HepG2 (cell line): ENCODE measurements around the gene MKNK1. TPM values are rescaled to one million over a fixed set of nuclear protein-coding genes. Genes with fewer than 3 reads are reported as not detected.

Source experiments
- ATAC-seq: fragments of 200-7000 bp; cut with Tn5 transposase; 3 replicates; pipeline ENCODE4 v1.9.1; 2020; ENCODE audit warnings: mild to moderate bottlenecking, moderate library complexity
- BruUV-seq: library from RNA; stranded (reverse); fragments of 400-500 nt; replicated peaks from 2 replicates; lab custom pipeline; 2021; lab: Mats Ljungman, UMichigan
- CTCF ChIA-PET: fragments of 300-600 bp; formaldehyde crosslinking; extraction: SDS; loops from one replicate; lab custom pipeline; 2021; ENCODE audit warnings: low total read pairs, inconsistent platforms, low intra/inter-chr PET ratio; lab: Yijun Ruan, JAX
- POLR2A ChIA-PET: fragments of 350-600 bp; sonication (Branson Sonifier 250); formaldehyde crosslinking; loops from one replicate; lab custom pipeline; 2020; ENCODE audit warnings: antibody characterized with exemption, inconsistent platforms; lab: Yijun Ruan, JAX
- DNase-seq: peaks from one replicate; pipeline ENCODE4 v3.0.0-alpha.2; 2015; ENCODE audit warnings: low spot score
- FAIRE-seq: peaks from 3 replicates; lab custom pipeline; 2011; peaks lifted over from hg19 to GRCh38; lab: Jason Lieb, UNC
- H2AFZ ChIP-seq: one replicate; pipeline ENCODE4 v1.6.1; 2011; ENCODE audit warnings: low read length, inconsistent platforms
- H3K27ac ChIP-seq: fragments of 300-600 bp; 3 replicates; pipeline ENCODE4 v1.8.0; 2011; ENCODE audit warnings: mixed run types, mild to moderate bottlenecking, mixed read lengths, low read length, inconsistent platforms; ENCODE audit not compliant: insufficient read depth; ENCODE audit errors: extremely low read length
- H3K27me3 ChIP-seq, 2 experiments: fragments of 200-600 bp in 1 of 2; 2 replicates in 1 of 2; 3 replicates in 1 of 2; pipeline versions ENCODE4 v1.6.0 to v1.8.0; 2011; ENCODE audit warnings: low read length in 2 of 2, mild to moderate bottlenecking in 2 of 2, moderate library complexity in 2 of 2, inconsistent platforms in 1 of 2; ENCODE audit not compliant: insufficient read depth in 2 of 2, control insufficient read depth in 1 of 2
- H3K36me3 ChIP-seq, 2 experiments: fragments of 200-600 bp in 1 of 2; replicated peaks in 1 of 2; 2 replicates in 1 of 2; 3 replicates in 1 of 2; pipeline versions ENCODE4 v1.5.1 to v1.8.0; 2011; ENCODE audit warnings: low read length in 2 of 2, inconsistent platforms in 1 of 2; ENCODE audit not compliant: insufficient read depth in 2 of 2, control insufficient read depth in 1 of 2
- H3K4me1 ChIP-seq: 2 replicates; pipeline ENCODE4 v1.5.1; 2012; ENCODE audit warnings: low read length, inconsistent platforms; ENCODE audit not compliant: insufficient read depth
- H3K4me2 ChIP-seq: 2 replicates; pipeline ENCODE4 v1.6.0; 2011; ENCODE audit warnings: low read depth, low read length, inconsistent platforms
- H3K4me3 ChIP-seq, 3 experiments: fragments of 200-600 bp in 1 of 3; sonication (generic), shearing (Covaris generic) in 1 of 3; replicated peaks in 1 of 3; 2 replicates each; pipeline ENCODE4 v1.5.1; 2011 to 2016; ENCODE audit warnings: low read length in 3 of 3, inconsistent platforms in 2 of 3, low read depth in 2 of 3, mild to moderate bottlenecking in 2 of 3, control low read depth in 1 of 3, mixed read lengths in 1 of 3; ENCODE audit not compliant: insufficient read depth in 1 of 3
- H3K79me2 ChIP-seq: one replicate; pipeline ENCODE4 v1.6.1; 2011; ENCODE audit warnings: low read length, inconsistent platforms; ENCODE audit not compliant: insufficient read depth
- H3K9ac ChIP-seq: 2 replicates; pipeline ENCODE4 v1.6.0; 2011; ENCODE audit warnings: mild to moderate bottlenecking, low read depth, low read length, inconsistent platforms; ENCODE audit not compliant: insufficient read depth
- H3K9me3 ChIP-seq: 2 replicates; pipeline ENCODE4 v1.5.1; 2012; ENCODE audit warnings: mild to moderate bottlenecking, low read length
- H4K20me1 ChIP-seq: 2 replicates; pipeline ENCODE4 v1.6.0; 2011; ENCODE audit warnings: inconsistent platforms, mild to moderate bottlenecking, low read length, moderate library complexity; ENCODE audit not compliant: insufficient read depth
- ASH2L ChIP-seq: fragments of 300-600, 200-600 bp; sonication (generic); IDR thresholded peaks from 2 replicates; pipeline ENCODE4 v1.7.0; 2017; ENCODE audit warnings: low read depth, mild to moderate bottlenecking, moderate library complexity, mixed read lengths, low read length; ENCODE audit not compliant: insufficient read length
- MAFK ChIP-seq, 2 experiments: IDR thresholded peaks in 1 of 2; conservative IDR thresholded peaks in 1 of 2; 2 replicates each; pipeline ENCODE4 v1.6.1; 2011; ENCODE audit warnings: improper control_type of control experiment in 2 of 2, low read length in 2 of 2
- NR2F2 ChIP-seq: IDR thresholded peaks from 2 replicates; pipeline ENCODE4 v1.6.1; 2012; ENCODE audit warnings: low read depth, inconsistent platforms, borderline replicate concordance
- PTBP1 ChIP-seq: fragments of 200-400 bp; formaldehyde crosslinking; IDR thresholded peaks from 2 replicates; pipeline ENCODE4 v1.6.1; 2018; ENCODE audit warnings: low read length, low read depth; ENCODE audit not compliant: poor library complexity, severe bottlenecking
- REXO4 ChIP-seq: sonication (generic); formaldehyde crosslinking; IDR thresholded peaks from 2 replicates; pipeline ENCODE4 v1.8.0; 2022; ENCODE audit warnings: missing genetic modification reagents, mild to moderate bottlenecking, borderline replicate concordance
- YEATS4 ChIP-seq: sonication (generic); formaldehyde crosslinking; IDR thresholded peaks from 2 replicates; pipeline ENCODE4 v1.4.0; 2020; ENCODE audit warnings: missing genetic modification reagents, borderline replicate concordance
- ZBTB7B ChIP-seq: sonication (generic); formaldehyde crosslinking; IDR thresholded peaks from 2 replicates; pipeline ENCODE4 v1.4.0; 2020; ENCODE audit warnings: missing genetic modification reagents
- ZNF367 ChIP-seq: sonication (generic); formaldehyde crosslinking; IDR thresholded peaks from 2 replicates; pipeline ENCODE4 v1.4.0; 2020; ENCODE audit warnings: missing genetic modification reagents, borderline replicate concordance
- ZNF629 ChIP-seq: sonication (generic); formaldehyde crosslinking; conservative IDR thresholded peaks from 2 replicates; pipeline ENCODE4 v1.5.0; 2020; ENCODE audit warnings: missing genetic modification reagents
- ZNF7 ChIP-seq: IDR thresholded peaks from 2 replicates; pipeline ENCODE4 v1.6.1; 2016; ENCODE audit warnings: missing biosample characterization, missing genetic modification reagents
- WGBS: methylation state at CpG from one replicate; pipeline ENCODE4 v1.1.6; 2017; ENCODE audit warnings: low lambda C conversion rate; 5-methylcytosine and 5-hydroxymethylcytosine counted together
- in situ Hi-C: cut with HindIII; loops from 2 replicates; pipeline ENCODE4 v1.10.0; 2017; ENCODE audit warnings: low pct_unique_long_range_greater_than_20kb; ENCODE audit not compliant: extremely low pct_ligation_motif_present
- intact Hi-C: fragments of 100-400 bp; cut with micrococcal nuclease; formaldehyde crosslinking; loops from one replicate; pipeline ENCODE4 v1.10.0; 2022; ENCODE audit not compliant: unreplicated experiment
- polyA plus RNA-seq, 8 experiments: library from polyadenylated mRNA; depleted of rRNA in 3 of 8; stranded (reverse) in 7 of 8; unstranded in 1 of 8; fragments of >200 nt; fragmentation: Illumina TruSeq in 4 of 8; extraction: Trizol in 4 of 8; gene quantifications; 2 replicates each; pipeline versions ENCODE4 v1.2.1 to v1.2.3, GENCODE V29; 2011 to 2016; ENCODE audit warnings: low read depth in 4 of 8, missing spikeins in 1 of 8, mixed read lengths in 1 of 8; ENCODE audit not compliant: insufficient read depth in 1 of 8
- total RNA-seq, 5 experiments: library from RNA; depleted of rRNA; stranded (reverse); fragments of >200 nt; fragmentation: Illumina TruSeq; extraction: Trizol; gene quantifications; 2 replicates each; pipeline ENCODE4 v1.2.3, GENCODE V29; 2016; ENCODE audit warnings: low read depth in 1 of 5
- TF ChIP-seq, protein P1 (sequence below): sonication (generic); formaldehyde crosslinking; IDR thresholded peaks from 2 replicates; pipeline ENCODE4 v1.5.1; 2020; ENCODE audit warnings: mild to moderate bottlenecking, missing genetic modification reagents
- TF ChIP-seq, protein P2 (sequence below): sonication (generic); formaldehyde crosslinking; IDR thresholded peaks from 2 replicates; pipeline ENCODE4 v1.5.1; 2020; ENCODE audit warnings: missing genetic modification reagents, mild to moderate bottlenecking, borderline replicate concordance
- TF ChIP-seq, protein P3 (sequence below): IDR thresholded peaks from 2 replicates; pipeline ENCODE4 v1.6.1; 2016; ENCODE audit warnings: missing compliant biosample characterization, missing genetic modification reagents, borderline replicate concordance
- TF ChIP-seq, protein P4 (sequence below): sonication (generic); formaldehyde crosslinking; IDR thresholded peaks from 2 replicates; pipeline ENCODE4 v1.4.0; 2020; ENCODE audit warnings: low read depth, missing genetic modification reagents

The MKNK1 gene
- total and polyA plus RNA-seq, 2 of the 13 experiments (the other 11 are each of a cell fraction or from before 2014, with no cell fraction given), result 18.5 to 24.1 TPM

DNA sequence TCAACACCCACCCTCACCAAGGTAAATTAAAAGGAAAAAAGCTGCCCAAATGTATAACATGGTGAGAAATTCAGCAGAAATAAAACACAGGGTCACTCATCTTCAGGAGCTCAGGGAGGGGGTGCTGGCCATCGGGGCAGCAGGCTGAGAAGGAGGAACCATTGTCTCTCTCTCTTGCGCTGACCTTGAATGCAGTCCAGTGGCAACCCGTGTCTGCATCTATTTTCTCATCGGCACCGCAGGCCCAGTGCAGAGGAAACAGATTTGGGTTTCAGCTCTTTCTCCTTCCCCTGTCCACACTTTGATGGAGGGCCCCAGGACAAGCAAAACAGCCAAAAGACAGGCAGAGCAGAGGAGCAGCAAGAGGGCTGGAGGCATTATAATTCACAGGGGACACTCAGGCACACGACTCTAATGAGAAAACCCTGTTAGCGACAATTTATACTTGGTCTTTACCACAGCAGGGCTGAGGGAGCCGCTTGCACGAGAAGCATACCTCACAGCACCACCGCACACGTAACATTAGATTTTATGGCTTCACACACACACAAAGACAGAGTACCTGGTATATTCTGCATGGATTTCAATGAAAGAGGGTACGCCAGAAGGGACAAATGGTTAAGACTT is 18.6 kb downstream of the MKNK1 start:
- FAIRE-seq, result no peak
- H3K4me2 ChIP-seq, result no peak overlapping the region
- TF ChIP-seq YEATS4 (CRISPR knock-in tag) (no peak), ZNF367 (CRISPR knock-in tag) (no peak), ZNF7 (CRISPR knock-in tag) (no peak), ZBTB7B (no peak), PTBP1 (no peak), ASH2L (no peak), ZNF629 (no peak), MAFK (conservative IDR thresholded peaks at IDR 0.05 in 1 of 2, IDR thresholded peaks at IDR 0.05 in 1 of 2; ENCODE audit: low read length in 2 of 2) (no peak), REXO4 (CRISPR knock-in tag) (no peak), NR2F2 (no peak)
- TF ChIP-seq, protein P1, sequence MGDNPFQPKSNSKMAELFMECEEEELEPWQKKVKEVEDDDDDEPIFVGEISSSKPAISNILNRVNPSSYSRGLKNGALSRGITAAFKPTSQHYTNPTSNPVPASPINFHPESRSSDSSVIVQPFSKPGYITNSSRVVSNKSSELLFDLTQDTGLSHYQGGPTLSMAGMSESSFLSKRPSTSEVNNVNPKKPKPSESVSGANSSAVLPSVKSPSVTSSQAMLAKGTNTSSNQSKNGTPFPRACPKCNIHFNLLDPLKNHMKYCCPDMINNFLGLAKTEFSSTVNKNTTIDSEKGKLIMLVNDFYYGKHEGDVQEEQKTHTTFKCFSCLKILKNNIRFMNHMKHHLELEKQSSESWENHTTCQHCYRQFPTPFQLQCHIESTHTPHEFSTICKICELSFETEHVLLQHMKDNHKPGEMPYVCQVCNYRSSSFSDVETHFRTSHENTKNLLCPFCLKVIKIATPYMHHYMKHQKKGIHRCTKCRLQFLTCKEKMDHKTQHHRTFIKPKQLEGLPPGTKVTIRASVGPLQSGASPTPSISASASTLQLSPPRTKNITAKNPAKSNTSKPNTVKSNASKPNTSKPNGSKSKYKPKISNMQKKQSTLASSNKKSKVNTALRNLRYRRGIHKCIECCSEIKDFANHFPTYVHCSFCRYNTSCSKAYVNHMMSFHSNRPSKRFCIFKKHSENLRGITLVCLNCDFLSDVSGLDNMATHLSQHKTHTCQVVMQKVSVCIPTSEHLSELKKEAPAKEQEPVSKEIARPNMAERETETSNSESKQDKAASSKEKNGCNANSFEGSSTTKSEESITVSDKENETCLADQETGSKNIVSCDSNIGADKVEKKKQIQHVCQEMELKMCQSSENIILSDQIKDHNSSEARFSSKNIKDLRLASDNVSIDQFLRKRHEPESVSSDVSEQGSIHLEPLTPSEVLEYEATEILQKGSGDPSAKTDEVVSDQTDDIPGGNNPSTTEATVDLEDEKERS (CRISPR knock-in tag), result no peak
- TF ChIP-seq, protein P2, sequence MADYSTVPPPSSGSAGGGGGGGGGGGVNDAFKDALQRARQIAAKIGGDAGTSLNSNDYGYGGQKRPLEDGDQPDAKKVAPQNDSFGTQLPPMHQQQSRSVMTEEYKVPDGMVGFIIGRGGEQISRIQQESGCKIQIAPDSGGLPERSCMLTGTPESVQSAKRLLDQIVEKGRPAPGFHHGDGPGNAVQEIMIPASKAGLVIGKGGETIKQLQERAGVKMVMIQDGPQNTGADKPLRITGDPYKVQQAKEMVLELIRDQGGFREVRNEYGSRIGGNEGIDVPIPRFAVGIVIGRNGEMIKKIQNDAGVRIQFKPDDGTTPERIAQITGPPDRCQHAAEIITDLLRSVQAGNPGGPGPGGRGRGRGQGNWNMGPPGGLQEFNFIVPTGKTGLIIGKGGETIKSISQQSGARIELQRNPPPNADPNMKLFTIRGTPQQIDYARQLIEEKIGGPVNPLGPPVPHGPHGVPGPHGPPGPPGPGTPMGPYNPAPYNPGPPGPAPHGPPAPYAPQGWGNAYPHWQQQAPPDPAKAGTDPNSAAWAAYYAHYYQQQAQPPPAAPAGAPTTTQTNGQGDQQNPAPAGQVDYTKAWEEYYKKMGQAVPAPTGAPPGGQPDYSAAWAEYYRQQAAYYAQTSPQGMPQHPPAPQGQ (CRISPR knock-in tag), result no peak
- TF ChIP-seq, protein P3, sequence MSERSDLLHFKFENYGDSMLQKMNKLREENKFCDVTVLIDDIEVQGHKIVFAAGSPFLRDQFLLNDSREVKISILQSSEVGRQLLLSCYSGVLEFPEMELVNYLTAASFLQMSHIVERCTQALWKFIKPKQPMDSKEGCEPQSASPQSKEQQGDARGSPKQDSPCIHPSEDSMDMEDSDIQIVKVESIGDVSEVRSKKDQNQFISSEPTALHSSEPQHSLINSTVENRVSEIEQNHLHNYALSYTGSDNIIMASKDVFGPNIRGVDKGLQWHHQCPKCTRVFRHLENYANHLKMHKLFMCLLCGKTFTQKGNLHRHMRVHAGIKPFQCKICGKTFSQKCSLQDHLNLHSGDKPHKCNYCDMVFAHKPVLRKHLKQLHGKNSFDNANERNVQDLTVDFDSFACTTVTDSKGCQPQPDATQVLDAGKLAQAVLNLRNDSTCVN (CRISPR knock-in tag), result no peak
- TF ChIP-seq, protein P4, sequence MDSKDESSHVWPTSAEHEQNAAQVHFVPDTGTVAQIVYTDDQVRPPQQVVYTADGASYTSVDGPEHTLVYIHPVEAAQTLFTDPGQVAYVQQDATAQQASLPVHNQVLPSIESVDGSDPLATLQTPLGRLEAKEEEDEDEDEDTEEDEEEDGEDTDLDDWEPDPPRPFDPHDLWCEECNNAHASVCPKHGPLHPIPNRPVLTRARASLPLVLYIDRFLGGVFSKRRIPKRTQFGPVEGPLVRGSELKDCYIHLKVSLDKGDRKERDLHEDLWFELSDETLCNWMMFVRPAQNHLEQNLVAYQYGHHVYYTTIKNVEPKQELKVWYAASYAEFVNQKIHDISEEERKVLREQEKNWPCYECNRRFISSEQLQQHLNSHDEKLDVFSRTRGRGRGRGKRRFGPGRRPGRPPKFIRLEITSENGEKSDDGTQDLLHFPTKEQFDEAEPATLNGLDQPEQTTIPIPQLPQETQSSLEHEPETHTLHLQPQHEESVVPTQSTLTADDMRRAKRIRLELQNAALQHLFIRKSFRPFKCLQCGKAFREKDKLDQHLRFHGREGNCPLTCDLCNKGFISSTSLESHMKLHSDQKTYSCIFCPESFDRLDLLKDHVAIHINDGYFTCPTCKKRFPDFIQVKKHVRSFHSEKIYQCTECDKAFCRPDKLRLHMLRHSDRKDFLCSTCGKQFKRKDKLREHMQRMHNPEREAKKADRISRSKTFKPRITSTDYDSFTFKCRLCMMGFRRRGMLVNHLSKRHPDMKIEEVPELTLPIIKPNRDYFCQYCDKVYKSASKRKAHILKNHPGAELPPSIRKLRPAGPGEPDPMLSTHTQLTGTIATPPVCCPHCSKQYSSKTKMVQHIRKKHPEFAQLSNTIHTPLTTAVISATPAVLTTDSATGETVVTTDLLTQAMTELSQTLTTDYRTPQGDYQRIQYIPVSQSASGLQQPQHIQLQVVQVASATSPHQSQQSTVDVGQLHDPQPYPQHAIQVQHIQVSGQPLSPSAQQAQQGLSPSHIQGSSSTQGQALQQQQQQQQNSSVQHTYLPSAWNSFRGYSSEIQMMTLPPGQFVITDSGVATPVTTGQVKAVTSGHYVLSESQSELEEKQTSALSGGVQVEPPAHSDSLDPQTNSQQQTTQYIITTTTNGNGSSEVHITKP (CRISPR knock-in tag), result no peak

More for the DNA sequence above, 18.6 kb downstream of the MKNK1 start:
- DNase-seq (no peak), ATAC-seq (no peak)
- Histone ChIP-seq H3K9ac (no peak overlapping the region), H3K79me2 (no peaks in the 10 kb centered on the region), H3K27ac (no peak overlapping the region), H3K36me3 (peaks cover 11 to 63% of the 10 kb centered on the region in 2 experiments; a peak in 4 of 5 replicates), H3K4me1 (peaks cover 6% of the 10 kb centered on the region), H3K27me3 (no peaks in the 10 kb centered on the region), H2AFZ (no peak overlapping the region), H4K20me1 (no peaks in the 10 kb centered on the region), H3K9me3 (no peaks in the 10 kb centered on the region), H3K4me3 (no peak overlapping the region)
- 94% methylated on average over 12 of the region's 12 CpGs for WGBS
- ChIA-PET CTCF (no interaction called here), POLR2A (no interaction called here)
- intact Hi-C loops (no loop called here), in situ Hi-C loops (no loop called here)
- BruUV-seq, result no TSS peak
